GM12891 (cell line): ENCODE data around the gene SCML1.

Experiments
- POLR2A ChIP-seq: IDR thresholded peaks from 2 replicates; pipeline ENCODE4 v1.6.1; 2011; ENCODE audit warnings: low read depth, low read length, control low read depth
- POLR2AphosphoS5 ChIP-seq: IDR thresholded peaks from 2 replicates; pipeline ENCODE4 v1.6.1; 2011; ENCODE audit warnings: low read depth, low read length, control low read depth

GRCh38 chrX:17801431-17801830 is 64.1 kb downstream of the SCML1 start:
- TF ChIP-seq POLR2AphosphoS5 (no peak), POLR2A (no peak)
